HG03469 (cell line): ENCODE measurements around the gene MAPRE2.
A peak's percentile ranks its signal among the peaks of the same experiment; 100 is the strongest.
"Not testable (repeated sequence)": the region's sequence is repeated elsewhere in the genome, so short reads cannot be mapped to it uniquely, and the experiment has no call there.

Experiments used
- ATAC-seq: cut with Tn5 transposase; IDR thresholded peaks from one replicate; pipeline ENCODE4 v1.9.1; 2021; ENCODE audit warnings: mild to moderate bottlenecking, moderate library complexity, moderate number of reproducible peaks; ENCODE audit not compliant: unreplicated experiment

The MAPRE2 gene

GRCh38 chr18:35089382-35089781, 48.2 kb downstream of the MAPRE2 start:
- ATAC-seq, result no peak

- ATAC-seq, result no peak
Observed at GRCh38 chr18:35089891-35090550, 48.8 kb downstream of the MAPRE2 start.

GRCh38 chr18:35091841-35092240, 50.6 kb downstream of the MAPRE2 start:
- ATAC-seq, result no peak

GRCh38 chr18:35095983-35096676, 54.9 kb downstream of the MAPRE2 start:
- peak; percentile 85 for ATAC-seq

GRCh38 chr18:35096677-35097011, 55.4 kb downstream of the MAPRE2 start:
- ATAC-seq, result no peak

GRCh38 chr18:35097195-35097594, 56.0 kb downstream of the MAPRE2 start:
- ATAC-seq, result no peak

GRCh38 chr18:35097763-35098162, 56.5 kb downstream of the MAPRE2 start:
- no peak for ATAC-seq

GRCh38 chr18:35099911-35100310, 58.7 kb downstream of the MAPRE2 start:
- ATAC-seq, result no peak

GRCh38 chr18:35104391-35105051, 63.3 kb downstream of the MAPRE2 start:
- no peak for ATAC-seq

GRCh38 chr18:35106013-35106844, 65.0 kb downstream of the MAPRE2 start:
- ATAC-seq, result no peak

- no peak for ATAC-seq
Observed at GRCh38 chr18:35106845-35107148, 65.6 kb downstream of the MAPRE2 start.

- ATAC-seq, result no peak
Observed at GRCh38 chr18:35107216-35107615, 66.0 kb downstream of the MAPRE2 start.

GRCh38 chr18:35108088-35108487, 66.9 kb downstream of the MAPRE2 start:
- ATAC-seq, result not testable (repeated sequence)

GRCh38 chr18:35110059-35110458, 68.8 kb downstream of the MAPRE2 start:
- ATAC-seq, result no peak

- ATAC-seq, result no peak
Observed at GRCh38 chr18:35110554-35111485, 69.6 kb downstream of the MAPRE2 start.

- ATAC-seq, result no peak
Observed at GRCh38 chr18:35112696-35113095, 71.5 kb downstream of the MAPRE2 start.

- ATAC-seq, result no peak
Observed at GRCh38 chr18:35114305-35114704, 73.1 kb downstream of the MAPRE2 start.

GRCh38 chr18:35116784-35117318, 75.6 kb downstream of the MAPRE2 start:
- ATAC-seq, result no peak

- no peak for ATAC-seq
Observed at GRCh38 chr18:35117372-35117771, 76.2 kb downstream of the MAPRE2 start.

- no peak for ATAC-seq
Observed at GRCh38 chr18:35117951-35118411, 76.8 kb downstream of the MAPRE2 start.
